OCI-LY3 (cell line): ENCODE data around the gene ZSCAN5B.

Experiments
- EZH2phosphoT487 ChIP-seq: fragments of 200-600 bp; shearing (Covaris generic); IDR thresholded peaks from 2 replicates; pipeline ENCODE4 v1.6.1; 2018; ENCODE audit warnings: antibody characterized with exemption, mixed run types, low read depth
- TF ChIP-seq, protein P1 (sequence below): fragments of 200-600, 300-600 bp; sonication (generic); IDR thresholded peaks from 2 replicates; pipeline ENCODE4 v1.5.1; 2014; ENCODE audit warnings: antibody characterized with exemption, low read length, low read depth

DNA sequence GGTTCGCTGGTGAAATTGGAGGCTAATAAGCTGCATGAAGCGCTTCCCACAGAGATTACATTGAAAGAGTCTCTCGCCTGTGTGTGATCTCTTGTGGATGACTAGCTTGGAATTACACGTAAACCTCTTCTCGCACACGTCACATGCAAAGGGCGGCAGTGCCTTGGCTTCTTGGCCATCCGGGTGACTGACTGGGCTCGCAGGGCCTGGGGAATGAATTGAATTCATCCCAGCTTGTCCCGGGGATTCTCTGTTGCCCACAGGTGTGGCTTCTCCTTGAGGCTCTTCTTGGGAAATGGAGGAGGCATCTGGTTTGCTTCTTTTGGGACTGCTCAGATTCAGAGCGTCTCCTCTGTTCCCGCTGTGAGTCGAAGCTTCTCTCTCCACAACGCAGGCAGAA is 24.3 kb upstream of the ZSCAN5B start:
- TF ChIP-seq, protein P1, sequence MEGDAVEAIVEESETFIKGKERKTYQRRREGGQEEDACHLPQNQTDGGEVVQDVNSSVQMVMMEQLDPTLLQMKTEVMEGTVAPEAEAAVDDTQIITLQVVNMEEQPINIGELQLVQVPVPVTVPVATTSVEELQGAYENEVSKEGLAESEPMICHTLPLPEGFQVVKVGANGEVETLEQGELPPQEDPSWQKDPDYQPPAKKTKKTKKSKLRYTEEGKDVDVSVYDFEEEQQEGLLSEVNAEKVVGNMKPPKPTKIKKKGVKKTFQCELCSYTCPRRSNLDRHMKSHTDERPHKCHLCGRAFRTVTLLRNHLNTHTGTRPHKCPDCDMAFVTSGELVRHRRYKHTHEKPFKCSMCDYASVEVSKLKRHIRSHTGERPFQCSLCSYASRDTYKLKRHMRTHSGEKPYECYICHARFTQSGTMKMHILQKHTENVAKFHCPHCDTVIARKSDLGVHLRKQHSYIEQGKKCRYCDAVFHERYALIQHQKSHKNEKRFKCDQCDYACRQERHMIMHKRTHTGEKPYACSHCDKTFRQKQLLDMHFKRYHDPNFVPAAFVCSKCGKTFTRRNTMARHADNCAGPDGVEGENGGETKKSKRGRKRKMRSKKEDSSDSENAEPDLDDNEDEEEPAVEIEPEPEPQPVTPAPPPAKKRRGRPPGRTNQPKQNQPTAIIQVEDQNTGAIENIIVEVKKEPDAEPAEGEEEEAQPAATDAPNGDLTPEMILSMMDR, result no peak
- no peak for TF ChIP-seq EZH2phosphoT487
